Glutamatergic neuron (in vitro differentiated cells): ENCODE data around the gene TMEM250. TPM values are rescaled to one million over a fixed set of nuclear protein-coding genes. Genes with fewer than 3 reads are reported as not detected.
A peak's percentile ranks its signal among the peaks of the same experiment; 100 is the strongest.
"Not testable (repeated sequence)": the region's sequence is repeated elsewhere in the genome, so short reads cannot be mapped to it uniquely, and the experiment has no call there.

Experiments used
- DNase-seq: peaks from one replicate; pipeline ENCODE4 v3.0.0; 2022
- H3K27ac Mint-ChIP-seq: one replicate; pipeline ENCODE4 v1.8.0; 2020; ENCODE audit warnings: mild to moderate bottlenecking, mixed read lengths, inconsistent platforms; ENCODE audit not compliant: unreplicated experiment
- H3K27me3 Mint-ChIP-seq: one replicate; pipeline ENCODE4 v1.8.0; 2020; ENCODE audit warnings: mild to moderate bottlenecking, moderate library complexity, mixed read lengths, inconsistent platforms; ENCODE audit not compliant: unreplicated experiment
- H3K36me3 Mint-ChIP-seq: one replicate; pipeline ENCODE4 v1.8.0; 2020; ENCODE audit warnings: mild to moderate bottlenecking, mixed read lengths, inconsistent platforms; ENCODE audit not compliant: unreplicated experiment
- H3K4me1 Mint-ChIP-seq: one replicate; pipeline ENCODE4 v1.8.0; 2020; ENCODE audit warnings: mild to moderate bottlenecking, low read depth, mixed read lengths, inconsistent platforms; ENCODE audit not compliant: unreplicated experiment
- H3K4me3 Mint-ChIP-seq: one replicate; pipeline ENCODE4 v1.8.0; 2020; ENCODE audit warnings: mild to moderate bottlenecking, mixed read lengths, inconsistent platforms; ENCODE audit not compliant: unreplicated experiment
- H3K9me3 Mint-ChIP-seq: one replicate; pipeline ENCODE4 v1.8.0; 2020; ENCODE audit warnings: mild to moderate bottlenecking, moderate library complexity, mixed read lengths, inconsistent platforms; ENCODE audit not compliant: unreplicated experiment
- total RNA-seq: library from RNA; stranded (reverse); fragmentation: NEBNext Ultra II Directional; extraction: Animal tissue kit (Norgen Biotek cat#: 25700); gene quantifications from one replicate; pipeline ENCODE4 v1.2.1, GENCODE V29; 2021; ENCODE audit not compliant: unreplicated experiment
- TF ChIP-seq, protein P1 (sequence below): fragments of 200-600 bp; sonication (generic); IDR thresholded peaks from one replicate; pipeline ENCODE4 v1.5.0; 2021; ENCODE audit not compliant: partially characterized antibody, unreplicated experiment

TMEM250 gene
- total RNA-seq, 1 donor from 2014 or later, result 16.0 TPM

DNA sequence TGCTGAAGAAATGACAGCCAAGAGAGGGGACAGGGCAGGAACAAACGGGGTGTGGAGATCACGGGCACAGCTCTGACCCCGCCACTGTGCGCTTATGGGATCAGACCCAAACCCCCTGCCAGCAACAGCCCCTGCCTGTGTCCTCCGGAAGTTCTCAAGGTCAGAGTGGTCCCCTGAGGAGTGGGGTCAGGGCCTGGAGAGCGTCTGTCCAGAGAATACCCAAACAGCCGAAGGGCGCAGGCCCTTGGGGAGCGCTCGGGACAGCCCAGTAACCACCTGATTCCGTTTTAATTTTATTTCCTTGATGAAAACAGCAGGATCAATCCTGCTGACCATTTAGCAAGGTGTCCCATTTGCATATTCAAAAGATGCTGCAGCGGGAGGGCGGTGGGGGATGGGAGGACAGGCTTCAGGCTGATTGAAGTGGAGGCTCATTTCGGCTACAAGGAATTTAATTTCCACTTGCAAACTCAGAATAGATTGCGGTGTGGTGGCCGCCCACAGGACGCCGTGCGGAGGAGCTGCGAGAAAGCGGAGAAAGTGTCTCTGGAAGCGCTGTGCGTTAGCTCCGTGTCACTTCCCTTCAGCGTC lies 32.6 kb upstream of the TMEM250 start:
- peaks cover 12% of the 10 kb centered on the region for H3K4me1 Mint-ChIP-seq
- no peak overlapping the region for H3K4me3 Mint-ChIP-seq
- H3K27me3 Mint-ChIP-seq, result peaks cover 11% of the 10 kb centered on the region
- H3K9me3 Mint-ChIP-seq, result peaks cover 5% of the 10 kb centered on the region
- peak; percentile 59 for DNase-seq
- TF ChIP-seq, protein P1, sequence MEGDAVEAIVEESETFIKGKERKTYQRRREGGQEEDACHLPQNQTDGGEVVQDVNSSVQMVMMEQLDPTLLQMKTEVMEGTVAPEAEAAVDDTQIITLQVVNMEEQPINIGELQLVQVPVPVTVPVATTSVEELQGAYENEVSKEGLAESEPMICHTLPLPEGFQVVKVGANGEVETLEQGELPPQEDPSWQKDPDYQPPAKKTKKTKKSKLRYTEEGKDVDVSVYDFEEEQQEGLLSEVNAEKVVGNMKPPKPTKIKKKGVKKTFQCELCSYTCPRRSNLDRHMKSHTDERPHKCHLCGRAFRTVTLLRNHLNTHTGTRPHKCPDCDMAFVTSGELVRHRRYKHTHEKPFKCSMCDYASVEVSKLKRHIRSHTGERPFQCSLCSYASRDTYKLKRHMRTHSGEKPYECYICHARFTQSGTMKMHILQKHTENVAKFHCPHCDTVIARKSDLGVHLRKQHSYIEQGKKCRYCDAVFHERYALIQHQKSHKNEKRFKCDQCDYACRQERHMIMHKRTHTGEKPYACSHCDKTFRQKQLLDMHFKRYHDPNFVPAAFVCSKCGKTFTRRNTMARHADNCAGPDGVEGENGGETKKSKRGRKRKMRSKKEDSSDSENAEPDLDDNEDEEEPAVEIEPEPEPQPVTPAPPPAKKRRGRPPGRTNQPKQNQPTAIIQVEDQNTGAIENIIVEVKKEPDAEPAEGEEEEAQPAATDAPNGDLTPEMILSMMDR, result no peak
- no peak overlapping the region for H3K27ac Mint-ChIP-seq
- H3K36me3 Mint-ChIP-seq, result no peaks in the 10 kb centered on the region

- not testable (repeated sequence) for H3K36me3 Mint-ChIP-seq, DNase-seq, H3K27ac Mint-ChIP-seq, H3K9me3 Mint-ChIP-seq, H3K4me3 Mint-ChIP-seq
- Mint-ChIP-seq H3K27me3 (peaks cover 11% of the 10 kb centered on the region), H3K4me1 (peaks cover 12% of the 10 kb centered on the region)
Observed at GRCh38 chr9:136150664-136151213, 32.1 kb upstream of the TMEM250 start.

- TF ChIP-seq, protein P1, result no peak
- Mint-ChIP-seq H3K27me3 (peaks cover 8% of the 10 kb centered on the region), H3K27ac (no peak overlapping the region), H3K9me3 (peaks cover 2% of the 10 kb centered on the region), H3K36me3 (no peaks in the 10 kb centered on the region), H3K4me3 (no peak overlapping the region), H3K4me1 (peaks cover 12% of the 10 kb centered on the region)
- DNase-seq, result no peak
Observed at GRCh38 chr9:136149853-136150252, 31.2 kb upstream of the TMEM250 start.

DNA sequence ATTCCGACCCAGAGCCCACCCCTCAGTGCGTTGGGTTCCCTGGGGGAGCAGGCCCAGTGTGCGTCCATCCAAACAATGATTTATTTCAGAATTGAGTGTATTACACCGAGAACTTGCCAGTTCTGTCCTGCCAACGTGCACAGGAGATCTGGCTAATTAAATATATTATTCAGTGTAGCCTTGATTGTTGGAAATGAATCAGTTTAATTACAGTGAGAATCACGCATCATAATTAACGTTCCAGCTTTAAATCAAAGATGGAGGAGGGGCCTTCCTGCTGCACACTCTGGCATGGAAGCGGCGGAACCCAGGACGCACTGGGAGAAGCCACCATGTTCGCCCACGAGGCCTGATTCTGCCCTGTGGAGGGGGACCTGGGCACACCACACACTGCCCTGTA lies 30.7 kb upstream of the TMEM250 start:
- Mint-ChIP-seq H3K4me3 (no peak overlapping the region), H3K4me1 (peaks cover 12% of the 10 kb centered on the region), H3K27me3 (peaks cover 8% of the 10 kb centered on the region), H3K9me3 (peaks cover 2% of the 10 kb centered on the region), H3K27ac (no peak overlapping the region), H3K36me3 (no peaks in the 10 kb centered on the region)
- DNase-seq, result no peak
- TF ChIP-seq, protein P1, result no peak

DNA sequence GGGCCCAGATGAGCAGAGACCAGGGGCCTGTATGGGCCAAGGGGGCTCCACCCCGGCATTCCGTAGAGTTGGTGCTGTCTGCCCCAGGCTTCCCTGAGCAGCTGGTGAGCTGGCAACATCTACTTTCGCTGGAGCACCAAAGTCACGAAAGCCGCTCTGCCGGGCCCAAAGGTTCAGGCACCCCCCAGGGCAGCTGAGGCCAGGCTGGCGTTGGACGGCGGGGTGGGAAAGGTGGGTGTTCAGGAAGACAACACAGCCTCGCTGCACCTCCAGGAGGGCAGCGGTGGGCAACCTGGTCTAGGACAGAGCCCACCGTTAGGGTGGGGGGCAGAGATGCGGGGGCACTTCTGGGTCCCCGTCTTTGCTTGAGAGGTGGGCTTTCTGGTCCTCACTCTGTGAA lies 30.1 kb upstream of the TMEM250 start:
- H3K4me3 Mint-ChIP-seq, result no peak overlapping the region
- H3K36me3 Mint-ChIP-seq, result no peaks in the 10 kb centered on the region
- H3K4me1 Mint-ChIP-seq, result peaks cover 12% of the 10 kb centered on the region
- DNase-seq, result peak; percentile 16
- no peak overlapping the region for H3K27ac Mint-ChIP-seq
- TF ChIP-seq, protein P1, result no peak
- peaks cover 2% of the 10 kb centered on the region for H3K9me3 Mint-ChIP-seq
- peaks cover 8% of the 10 kb centered on the region for H3K27me3 Mint-ChIP-seq
